GM20000 (cell line): ENCODE measurements around the gene PUS7.

ENCODE experiments used
- DNase-seq: peaks from one replicate; pipeline ENCODE4 v3.0.0; 2012; ENCODE audit warnings: low spot score
- TF ChIP-seq, protein P1 (sequence below): IDR thresholded peaks from 2 replicates; pipeline ENCODE4 v1.5.1; 2012; ENCODE audit warnings: mild to moderate bottlenecking, control low read depth; ENCODE audit errors: extremely low read depth, missing control alignments

The PUS7 gene

DNA sequence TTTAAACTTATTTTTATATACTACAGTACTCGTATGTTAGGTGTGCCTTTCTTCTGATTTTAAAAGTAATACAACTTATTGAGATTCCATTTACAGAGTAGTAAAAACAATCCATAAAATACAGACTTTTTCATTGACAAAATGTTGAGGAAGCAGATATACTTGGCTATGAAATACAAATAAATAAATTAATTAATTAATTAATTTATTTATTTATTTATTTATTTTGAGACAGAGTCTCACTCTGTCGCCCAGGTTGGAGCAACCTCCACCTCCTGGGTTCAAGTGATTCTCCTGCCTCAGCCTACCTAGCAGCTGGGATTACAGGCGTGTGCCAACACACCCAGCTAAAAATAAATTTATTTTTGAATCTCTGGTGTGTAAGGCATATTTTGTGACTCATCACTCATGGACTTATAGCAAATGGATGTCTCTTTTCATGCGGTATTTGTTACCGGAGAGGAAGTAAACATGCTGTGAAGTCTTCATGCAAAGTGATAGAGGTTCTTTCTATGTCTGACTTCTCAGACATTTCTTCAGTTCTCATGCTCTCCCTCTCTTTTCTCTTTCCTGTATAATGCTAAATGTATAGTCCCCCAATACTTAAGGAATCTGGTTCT, 113.2 kb downstream of the PUS7 start:
- TF ChIP-seq, protein P1, sequence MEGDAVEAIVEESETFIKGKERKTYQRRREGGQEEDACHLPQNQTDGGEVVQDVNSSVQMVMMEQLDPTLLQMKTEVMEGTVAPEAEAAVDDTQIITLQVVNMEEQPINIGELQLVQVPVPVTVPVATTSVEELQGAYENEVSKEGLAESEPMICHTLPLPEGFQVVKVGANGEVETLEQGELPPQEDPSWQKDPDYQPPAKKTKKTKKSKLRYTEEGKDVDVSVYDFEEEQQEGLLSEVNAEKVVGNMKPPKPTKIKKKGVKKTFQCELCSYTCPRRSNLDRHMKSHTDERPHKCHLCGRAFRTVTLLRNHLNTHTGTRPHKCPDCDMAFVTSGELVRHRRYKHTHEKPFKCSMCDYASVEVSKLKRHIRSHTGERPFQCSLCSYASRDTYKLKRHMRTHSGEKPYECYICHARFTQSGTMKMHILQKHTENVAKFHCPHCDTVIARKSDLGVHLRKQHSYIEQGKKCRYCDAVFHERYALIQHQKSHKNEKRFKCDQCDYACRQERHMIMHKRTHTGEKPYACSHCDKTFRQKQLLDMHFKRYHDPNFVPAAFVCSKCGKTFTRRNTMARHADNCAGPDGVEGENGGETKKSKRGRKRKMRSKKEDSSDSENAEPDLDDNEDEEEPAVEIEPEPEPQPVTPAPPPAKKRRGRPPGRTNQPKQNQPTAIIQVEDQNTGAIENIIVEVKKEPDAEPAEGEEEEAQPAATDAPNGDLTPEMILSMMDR, result no peak
- no peak for DNase-seq
